Heart right ventricle (tissue), 16 donors: Measurements from ENCODE around the gene ELF5. TPM values are rescaled to one million over a fixed set of nuclear protein-coding genes. Genes with fewer than 3 reads are reported as not detected.

ENCODE experiments used
- ATAC-seq, 8 donors: fragments of 200-7000 bp; cut with Tn5 transposase; one replicate each; pipeline ENCODE4 v1.9.1; 2020; ENCODE audit warnings: mild to moderate bottlenecking in 8 of 8, moderate library complexity in 8 of 8, moderate number of reproducible peaks in 1 of 8
- DNase-seq, 2 donors: peaks; one replicate each; pipeline ENCODE4 v3.0.0-alpha.2; 2020
- H3K27ac ChIP-seq, 10 donors: fragments of 200-600 bp; sonication (generic) in 2 of 10; one replicate each; pipeline versions ENCODE4 v1.5.0 to v1.8.0; 2020 to 2022; ENCODE audit warnings: mild to moderate bottlenecking in 3 of 10
- H3K27me3 ChIP-seq, 7 donors: fragments of 200-600 bp; one replicate each; pipeline ENCODE4 v1.8.0; 2021 to 2022; ENCODE audit warnings: mild to moderate bottlenecking in 2 of 7
- H3K36me3 ChIP-seq, 9 donors: fragments of 200-600 bp; sonication (generic) in 1 of 9; one replicate each; pipeline versions ENCODE4 v1.5.0 to v1.8.0; 2020 to 2022; ENCODE audit warnings: mild to moderate bottlenecking in 2 of 9
- H3K4me1 ChIP-seq, 9 donors: fragments of 200-600 bp; sonication (generic) in 1 of 9; one replicate each; pipeline versions ENCODE4 v1.5.0 to v1.8.0; 2020 to 2022; ENCODE audit warnings: mild to moderate bottlenecking in 4 of 9
- H3K4me3 ChIP-seq, 10 donors: fragments of 200-600 bp; sonication (generic) in 2 of 10; one replicate each; pipeline versions ENCODE4 v1.5.0 to v1.8.0; 2020 to 2022; ENCODE audit warnings: mild to moderate bottlenecking in 7 of 10, moderate library complexity in 2 of 10
- H3K9me3 ChIP-seq, 11 donors: fragments of 200-600 bp in 10 of 11; sonication (generic) in 2 of 11; one replicate each; pipeline versions ENCODE4 v1.5.0 to v1.8.0; 2013 to 2022; ENCODE audit warnings: mild to moderate bottlenecking in 2 of 11, control low read depth in 1 of 11, moderate library complexity in 1 of 11
- CTCF ChIP-seq, 9 donors: fragments of 200-600 bp; sonication (generic) in 2 of 9; IDR thresholded peaks; one replicate each; pipeline versions ENCODE4 v1.5.0 to v1.8.0; 2021 to 2022; ENCODE audit warnings: antibody characterized with exemption in 9 of 9, mild to moderate bottlenecking in 5 of 9, moderate library complexity in 1 of 9
- WGBS, 2 donors: extraction: QIAGEN DNeasy Blood & Tissue Kit; methylation state at CpG; one replicate each; pipeline ENCODE4 v1.1.7; 2013; ENCODE audit warnings: inconsistent platforms in 1 of 2; 5-methylcytosine and 5-hydroxymethylcytosine counted together
- intact Hi-C, 10 donors: fragments of 100-400 bp; cut with DNase I; formaldehyde crosslinking; loops; one replicate each; pipeline versions ENCODE4 v1.11.1 to v1.14.2; 2022
- polyA plus RNA-seq, 2 donors: library from polyadenylated mRNA; stranded (reverse); fragments of 200-250 nt; gene quantifications; one replicate each; pipeline ENCODE4 v1.2.3, GENCODE V29; 2013
- total RNA-seq, 10 donors: library from RNA; stranded (reverse); fragmentation: NEBNext Ultra II Directional in 3 of 10; extraction: Animal tissue kit (Norgen Biotek cat#: 25700) in 3 of 10; gene quantifications; one replicate each; pipeline versions ENCODE4 v1.2.1 to v1.2.4, GENCODE V29; 2021 to 2023
- donor health status: Arrhythmogenic right ventricular cardiomyopathy.
- donor health status: ischemic (EF 13 %, LVEDD 7.1; RV severe dilation, severe dysfunction).
- donor health status: healthy with polysubstance abuse.
- donor health status: DM: no; HTN: yes; CAD: no.
- donor health status: DM: no; HTN: no; CAD: no.
- donor health status: ischemic (EF 25% LVEDD 6.9; RV normal size, moderate dysfunction).
- donor health status: ischemic (EF 25% LVEDD 5.7; RV mildly dilated, moderate dysfunction).
- donor health status: healthy.
- donor health status: DM: yes; HTN: yes; CAD: no.
- donor health status: Ischemic cardiomyopathy.
- donor health status: ischemic (EF 35%, LVEDD 5.7; RV mildly dilated, moderate dysfunction).
- donor health status: nonischemic (EF 11% LVEDD 7.7; RV severe dilation, severe dysfunction).
- donor health status: DM: yes; HTN: yes; CAD: no.
- donor health status: PGD.
- donor health status: ischemic (EF 29% LVEDD 5.4; RV normal size, mild dysfunction).
- donor health status: nonischemic (EF 23%, LVEDD 6.1; RV moderate dilation, normal function).

The ELF5 gene
- total and polyA plus RNA-seq, 12 donors: not detected

GRCh38 chr11:34501949-34502348, 11.6 kb downstream of the ELF5 start:
- H3K4me3 ChIP-seq: no peak overlapping the region
- peaks cover 0 to 17% (median 0%) of the 10 kb centered on the region in 9 donors for H3K4me1 ChIP-seq
- H3K9me3 ChIP-seq: no peaks in the 10 kb centered on the region
- no peaks in the 10 kb centered on the region for H3K36me3 ChIP-seq
- peaks cover 0 to 14% (median 0%) of the 10 kb centered on the region in 7 donors for H3K27me3 ChIP-seq
- H3K27ac ChIP-seq: no peak overlapping the region
- no peak for ATAC-seq
- whole genome bisulfite sequencing, 2 donors: 19 to 21% methylated on average over 2 of the region's 2 CpGs
- TF ChIP-seq CTCF (IDR thresholded peaks at IDR 0.05): no peak
- intact Hi-C loops: no loop called here
- DNase-seq: no peak

GRCh38 chr11:34501500-34501899, 12.1 kb downstream of the ELF5 start:
- peaks cover 0 to 16% (median 0%) of the 10 kb centered on the region in 7 donors for H3K27me3 ChIP-seq

GRCh38 chr11:34499719-34500500, 13.7 kb downstream of the ELF5 start:
- intact Hi-C loops: loop anchor here in 7 of 10 donors (10.0 kb wide), 4 partner anchors 135 to 505 kb away; no protein-coding TSS in a partner anchor
- no peak overlapping the region for H3K27ac ChIP-seq
- H3K27me3 ChIP-seq: peaks cover 0 to 32% (median 7%) of the 10 kb centered on the region in 7 donors
- H3K4me3 ChIP-seq: no peak overlapping the region
- TF ChIP-seq CTCF (IDR thresholded peaks at IDR 0.05): no peak
- 79% methylated on average over 3 of the region's 3 CpGs for WGBS, 2 donors
- ATAC-seq (no peak), DNase-seq (no peak)
- no peaks in the 10 kb centered on the region for H3K9me3 ChIP-seq
- no peaks in the 10 kb centered on the region for H3K36me3 ChIP-seq
- H3K4me1 ChIP-seq: peaks cover 0 to 17% (median 0%) of the 10 kb centered on the region in 9 donors

More at GRCh38 chr11:34501500-34501899, 12.1 kb downstream of the ELF5 start:
- no peak overlapping the region for H3K27ac ChIP-seq
- peaks cover 0 to 17% (median 0%) of the 10 kb centered on the region in 9 donors for H3K4me1 ChIP-seq
- no peaks in the 10 kb centered on the region for H3K36me3 ChIP-seq
- H3K9me3 ChIP-seq: no peaks in the 10 kb centered on the region
- TF ChIP-seq CTCF (IDR thresholded peaks at IDR 0.05): no peak
- intact Hi-C loops: no loop called here
- ATAC-seq (peak in 1 of 8 donors; percentile 59), DNase-seq (no peak)
- 67 to 72% methylated on average over 4 of the region's 4 CpGs for WGBS, 2 donors
- no peak overlapping the region for H3K4me3 ChIP-seq

GRCh38 chr11:34495724-34496377, 17.7 kb downstream of the ELF5 start:
- 65 to 73% methylated on average over 26 of the region's 26 CpGs for WGBS, 2 donors
- no peak for ATAC-seq
- Histone ChIP-seq H3K9me3 (no peaks in the 10 kb centered on the region), H3K4me3 (no peak overlapping the region), H3K27me3 (peaks cover 0 to 30% (median 9%) of the 10 kb centered on the region in 7 donors), H3K4me1 (peaks cover 0 to under 1% (median 0%) of the 10 kb centered on the region in 9 donors), H3K27ac (no peak overlapping the region), H3K36me3 (no peaks in the 10 kb centered on the region)
- TF ChIP-seq CTCF (IDR thresholded peaks at IDR 0.05): no peak
- intact Hi-C loops: loop anchor here in 7 of 10 donors (10.0 kb wide), 4 partner anchors 131 to 501 kb away; no protein-coding TSS in a partner anchor
- DNase-seq: no peak
